IPS-NIHi7 (cell line): ENCODE data around the gene MAP7D2.
A peak's percentile ranks its signal among the peaks of the same experiment; 100 is the strongest.

Experiments used
- DNase-seq: peaks from one replicate; pipeline ENCODE4 v3.0.0; 2012; ENCODE audit warnings: mixed read lengths; ENCODE audit errors: extremely low spot score

MAP7D2 gene

DNA sequence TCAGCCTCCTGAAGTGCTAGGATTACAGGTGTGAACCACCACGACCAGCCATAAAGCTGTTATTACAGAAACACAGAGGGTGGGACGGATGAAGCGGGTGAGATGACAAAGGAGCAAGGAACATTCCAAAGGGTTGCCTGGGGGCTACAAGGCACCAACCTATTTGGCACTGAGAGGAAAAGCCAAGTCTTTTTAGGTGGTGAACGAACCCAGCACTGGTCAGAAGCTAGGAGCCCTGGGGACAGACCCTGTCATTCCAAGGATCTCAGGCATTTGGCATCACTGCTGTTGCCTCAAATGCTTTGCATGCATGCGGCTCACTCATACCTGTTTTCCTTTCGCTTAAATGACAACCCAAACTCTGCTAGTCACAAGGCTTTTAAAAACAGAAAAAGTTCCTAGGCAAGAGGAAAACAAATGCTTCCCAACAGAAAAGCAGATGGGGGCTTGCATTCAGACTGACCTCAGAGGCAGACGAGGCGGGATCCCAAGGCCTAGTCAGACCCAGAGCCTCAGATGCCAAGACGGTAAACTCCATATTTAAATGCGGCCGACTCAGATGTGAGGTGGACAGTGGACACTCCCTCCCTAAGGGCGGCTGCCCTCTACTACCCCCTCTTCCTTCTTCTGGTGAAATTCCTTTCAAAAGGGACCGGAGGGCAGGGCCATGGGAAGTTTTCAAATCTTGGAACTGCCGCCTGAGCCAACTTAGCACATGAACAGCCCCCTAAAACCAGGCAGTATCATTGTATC is 4.5 kb downstream of the MAP7D2 start:
- no peak for DNase-seq

DNA sequence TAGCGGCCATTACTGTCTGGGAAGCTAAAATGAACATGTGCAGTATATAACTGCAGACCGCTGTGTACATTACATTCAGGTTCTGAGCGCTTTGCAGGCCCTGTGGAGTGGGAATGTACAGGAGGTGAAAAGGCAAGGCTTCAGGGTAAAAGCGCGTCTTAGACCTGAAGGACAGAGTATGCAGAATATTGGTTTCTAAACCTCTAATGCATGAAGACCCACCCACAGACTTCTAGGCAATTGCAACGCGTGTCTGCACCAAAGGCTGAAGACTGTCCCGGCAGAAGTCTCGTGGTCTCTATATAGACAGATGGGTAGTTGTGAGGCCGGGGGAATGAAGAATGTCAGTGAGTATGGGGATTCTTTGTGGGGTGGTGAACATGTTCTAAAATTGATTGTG is 5.4 kb downstream of the MAP7D2 start:
- no peak for DNase-seq

DNA sequence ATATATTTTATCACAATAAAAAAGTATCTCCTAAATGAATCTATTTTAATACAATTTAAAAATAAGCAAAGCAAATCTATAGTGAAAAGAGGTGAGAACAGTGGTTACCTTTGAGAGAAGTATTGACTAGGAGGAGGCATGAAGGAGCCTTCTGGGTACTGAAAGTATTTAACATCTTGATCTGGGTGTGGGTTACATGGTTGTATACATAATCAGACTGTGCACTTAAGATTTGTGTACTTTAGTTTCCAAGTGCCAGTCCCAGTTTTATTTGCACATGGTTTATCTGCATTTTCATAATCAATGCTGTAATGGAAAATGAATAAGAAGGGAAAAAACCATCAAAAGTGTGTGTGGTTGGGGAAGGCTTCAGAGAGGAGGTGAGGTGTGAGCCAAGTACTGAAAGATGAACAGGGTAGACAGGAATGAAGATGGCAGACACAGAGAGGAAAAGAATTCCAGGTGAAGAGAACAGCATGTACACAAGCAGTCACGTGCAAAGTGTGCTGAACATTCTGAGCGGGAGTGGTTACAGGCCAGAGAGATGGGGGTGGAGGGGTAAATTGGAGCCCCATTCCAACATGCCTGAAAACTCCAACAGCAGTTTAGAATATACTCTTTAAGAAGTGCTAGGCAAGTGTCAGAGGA is 14.6 kb downstream of the MAP7D2 start:
- DNase-seq = no peak

DNA sequence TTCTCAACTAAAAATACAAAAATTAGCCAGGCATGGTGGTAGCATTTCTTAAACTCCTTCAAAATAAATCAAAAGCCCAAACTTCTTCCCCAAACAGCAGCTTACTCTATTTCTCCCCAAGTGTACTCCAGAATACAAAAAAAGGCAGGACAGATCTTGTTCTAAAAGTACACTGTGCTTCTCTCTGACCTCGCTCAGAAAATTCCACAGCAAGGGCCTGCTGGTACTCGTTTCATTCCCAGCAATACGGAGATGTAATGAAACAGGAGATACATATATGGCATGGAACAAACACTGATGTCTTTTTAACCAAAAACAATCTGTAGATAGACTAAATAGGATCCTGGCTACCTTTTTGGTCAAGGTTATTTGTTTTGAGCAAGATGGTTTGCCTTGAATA is 25.2 kb downstream of the MAP7D2 start:
- no peak for DNase-seq

DNA sequence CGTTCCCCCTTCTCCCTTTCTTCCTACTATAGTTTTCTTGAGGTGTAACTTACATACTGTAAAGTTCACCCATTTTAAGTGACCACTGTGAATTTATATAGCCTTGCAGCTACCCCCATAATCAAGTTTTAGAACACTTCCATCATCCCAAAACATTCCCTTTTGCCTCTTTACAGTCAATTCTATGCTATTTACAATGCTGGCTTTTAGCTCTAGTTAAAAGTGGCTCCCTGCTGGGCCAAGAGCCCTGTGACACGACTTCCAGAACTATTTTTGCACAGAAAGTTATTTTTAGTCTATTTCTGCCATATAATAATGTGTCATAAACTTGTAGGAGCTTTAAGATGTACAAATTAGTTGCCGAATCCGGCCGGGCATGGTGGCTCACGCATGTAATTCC is 26.9 kb downstream of the MAP7D2 start:
- no peak for DNase-seq

DNA sequence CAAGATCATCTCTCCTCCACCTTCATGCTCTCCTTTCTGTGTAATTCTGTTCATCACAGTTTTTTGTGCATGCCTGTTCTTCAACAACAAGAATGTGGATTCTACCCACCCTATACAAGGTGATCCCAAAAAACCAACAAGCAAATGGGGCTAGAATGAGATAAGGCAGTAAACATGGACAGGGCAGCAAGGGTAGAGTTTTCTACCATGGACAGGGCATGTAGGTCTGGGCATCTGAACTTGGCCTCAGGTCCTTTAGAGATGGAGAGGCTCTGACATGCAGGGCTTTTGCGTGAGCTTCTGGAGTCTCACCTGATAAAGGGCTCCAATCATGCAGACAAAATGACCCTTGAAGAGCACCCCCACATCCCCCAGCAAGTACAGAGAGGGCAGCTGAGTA is 36.4 kb downstream of the MAP7D2 start:
- DNase-seq = no peak

DNA sequence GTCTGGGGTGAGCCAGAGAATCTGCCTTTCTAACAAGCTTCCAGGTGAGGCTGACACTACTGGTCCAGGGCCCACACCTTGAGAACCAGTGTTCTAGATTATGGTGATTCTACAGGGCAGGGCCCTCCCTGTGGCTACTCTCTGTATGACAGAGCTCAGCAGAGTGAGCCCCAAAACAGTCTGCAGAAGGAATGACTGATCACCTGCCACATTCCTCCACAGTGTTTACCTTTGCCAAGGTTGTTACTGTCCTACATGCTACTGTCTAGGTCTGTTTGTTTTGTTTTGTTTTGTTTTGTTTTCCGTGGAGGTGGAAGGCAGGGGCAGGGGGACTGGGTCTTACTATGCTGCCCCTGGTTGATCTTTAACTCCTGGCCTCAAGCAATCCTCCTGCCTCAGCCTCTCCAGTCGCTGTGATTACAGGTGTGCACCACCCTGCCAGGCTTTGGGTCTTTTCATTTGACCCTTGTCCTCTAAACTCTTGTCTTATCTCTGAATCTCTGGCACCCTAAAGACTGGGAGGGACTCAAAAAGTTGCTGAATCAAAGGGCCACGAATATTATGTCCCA is 45.1 kb downstream of the MAP7D2 start:
- DNase-seq = no peak

DNA sequence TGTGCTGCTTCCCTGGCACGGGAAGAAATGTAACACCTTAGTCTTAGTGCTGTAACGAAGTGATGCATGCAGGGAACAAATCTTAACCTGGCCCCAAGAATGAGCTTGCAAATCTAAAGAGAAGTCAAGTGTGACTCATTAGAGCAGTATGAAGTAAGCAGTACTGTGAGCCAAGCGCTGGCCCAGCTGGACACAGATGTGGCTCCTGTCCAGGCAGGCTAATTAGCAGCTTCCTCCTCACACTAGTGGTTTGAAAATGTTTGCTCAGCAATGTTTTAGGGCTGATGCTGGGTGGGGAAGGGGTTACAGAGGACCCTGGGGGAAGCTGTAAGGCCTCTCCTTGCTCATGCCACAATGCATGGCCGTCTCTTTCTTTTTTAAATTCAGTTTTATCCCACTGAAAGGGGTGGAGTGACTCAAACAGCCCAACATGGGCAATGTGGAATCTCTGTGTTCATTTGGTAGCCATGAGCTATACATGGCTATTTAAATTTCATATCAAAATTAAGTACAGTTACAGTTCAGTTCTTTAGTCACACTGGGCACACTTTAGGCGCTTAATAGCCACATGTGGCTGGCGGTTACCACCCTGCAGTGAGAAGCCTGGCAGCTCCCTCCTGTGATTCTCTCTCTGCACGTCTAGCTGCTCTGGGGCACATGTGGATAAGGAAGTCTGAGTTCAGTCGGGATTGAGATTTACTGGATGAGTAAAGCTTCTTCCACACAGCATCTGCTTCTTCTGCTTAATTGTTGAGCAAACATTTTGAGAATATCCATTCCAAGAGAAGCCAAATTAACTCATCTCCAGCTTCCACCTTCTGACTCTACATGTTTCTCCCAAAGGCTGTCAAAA is 48.8 kb downstream of the MAP7D2 start:
- DNase-seq = peak; percentile 38

DNA sequence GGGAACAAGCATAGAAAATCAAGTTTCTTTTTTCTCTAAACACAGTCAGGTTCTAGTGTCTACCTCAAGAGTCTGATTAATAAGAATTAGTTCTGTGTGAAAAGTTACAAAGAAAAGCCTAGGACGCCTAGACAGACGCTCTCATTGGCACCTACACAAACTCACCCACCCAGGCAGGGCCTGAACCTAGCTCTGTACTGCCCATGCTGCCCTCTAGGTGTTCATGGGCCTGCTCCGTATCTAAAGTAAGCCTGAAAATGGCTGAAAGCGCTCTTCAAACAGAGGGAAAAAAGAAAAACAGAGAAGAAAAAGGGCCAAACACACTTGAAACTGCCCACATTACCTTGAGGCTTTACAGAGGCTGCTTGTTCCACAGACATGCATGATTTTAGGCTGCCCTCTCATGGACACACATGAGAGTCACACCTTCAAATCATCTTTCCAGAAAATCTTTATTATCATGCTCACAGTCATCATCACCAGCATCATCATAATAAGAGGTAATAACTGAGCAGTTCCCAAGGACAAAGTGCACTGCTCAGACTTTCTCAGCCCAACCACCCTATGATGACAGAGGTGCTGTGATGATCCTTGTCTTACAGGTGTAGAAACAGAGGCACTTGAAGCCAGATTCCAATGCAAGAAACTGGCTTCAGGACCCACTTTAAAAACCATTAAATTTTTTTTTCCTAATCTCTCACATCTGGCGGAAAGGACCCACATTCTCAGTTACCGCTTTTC is 49.6 kb downstream of the MAP7D2 start:
- DNase-seq = peak; percentile 52

DNA sequence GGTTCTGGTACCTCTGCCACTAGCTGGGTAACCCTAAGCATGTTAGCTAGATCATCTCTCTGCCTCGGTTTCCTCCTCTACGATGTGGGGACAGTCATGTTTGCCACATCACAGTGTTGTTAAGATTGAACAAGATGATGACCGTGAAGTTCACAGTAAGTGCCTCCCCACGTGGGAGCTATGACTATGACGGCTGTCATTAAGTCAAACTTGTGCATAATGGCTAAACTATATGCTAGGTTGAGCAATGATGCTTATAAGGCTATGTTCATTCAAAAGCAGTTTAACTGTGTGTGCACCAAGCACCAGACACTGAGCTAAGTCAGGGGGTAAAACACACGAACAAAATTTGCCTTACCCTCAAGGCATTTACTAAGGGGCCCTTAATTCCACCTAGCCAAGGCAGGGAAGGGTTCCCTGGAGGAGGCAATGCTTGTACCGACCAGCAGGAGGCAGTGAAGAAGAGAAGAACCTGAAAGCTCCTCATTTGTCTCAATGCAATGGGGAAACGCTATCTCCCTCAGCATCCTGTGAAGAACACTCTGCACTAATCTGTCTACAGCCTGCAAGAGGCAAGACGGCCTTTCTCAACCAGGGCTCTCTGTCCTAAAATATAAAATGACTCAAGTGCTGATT is 52.9 kb downstream of the MAP7D2 start:
- DNase-seq = peak; percentile 52

DNA sequence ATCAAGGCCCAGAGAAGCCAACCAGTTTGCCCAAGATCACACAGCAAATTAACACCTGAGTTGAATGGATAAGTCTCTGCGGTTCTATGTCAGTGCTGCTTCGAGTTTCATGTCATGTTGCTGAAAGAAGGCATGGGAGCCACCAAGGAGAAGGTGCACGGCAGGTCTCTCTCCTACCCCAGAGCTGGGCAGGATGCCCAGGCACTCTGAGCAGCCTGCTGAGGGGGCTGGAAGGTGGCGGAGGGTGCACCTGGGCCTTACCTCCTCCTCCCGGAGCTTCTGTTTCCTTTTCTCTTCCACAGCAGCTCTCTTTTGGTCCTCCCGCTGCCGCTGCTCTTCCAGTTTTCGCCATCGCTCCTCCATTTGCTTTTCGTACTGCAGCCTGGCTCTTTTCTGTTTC is 53.6 kb downstream of the MAP7D2 start:
- no peak for DNase-seq

DNA sequence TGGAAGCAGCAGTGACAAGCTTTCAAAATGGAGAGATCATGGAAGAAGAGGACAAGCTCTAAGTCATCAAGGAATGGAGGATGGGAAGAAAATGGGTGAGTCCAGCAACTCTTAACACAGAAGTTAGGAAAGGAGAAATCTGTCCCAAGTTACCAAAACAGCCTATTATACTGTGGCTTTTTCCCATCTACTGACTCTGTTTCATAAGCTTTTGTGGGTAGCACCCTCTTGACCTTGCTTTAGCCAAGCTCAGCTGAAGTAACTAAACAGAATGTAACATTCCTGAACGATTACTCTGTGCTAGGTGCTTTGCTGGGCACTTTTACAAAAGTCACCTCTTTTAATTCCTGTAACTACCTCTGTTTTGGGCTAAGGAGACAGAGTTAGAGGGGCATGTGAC is 54.9 kb downstream of the MAP7D2 start:
- no peak for DNase-seq

DNA sequence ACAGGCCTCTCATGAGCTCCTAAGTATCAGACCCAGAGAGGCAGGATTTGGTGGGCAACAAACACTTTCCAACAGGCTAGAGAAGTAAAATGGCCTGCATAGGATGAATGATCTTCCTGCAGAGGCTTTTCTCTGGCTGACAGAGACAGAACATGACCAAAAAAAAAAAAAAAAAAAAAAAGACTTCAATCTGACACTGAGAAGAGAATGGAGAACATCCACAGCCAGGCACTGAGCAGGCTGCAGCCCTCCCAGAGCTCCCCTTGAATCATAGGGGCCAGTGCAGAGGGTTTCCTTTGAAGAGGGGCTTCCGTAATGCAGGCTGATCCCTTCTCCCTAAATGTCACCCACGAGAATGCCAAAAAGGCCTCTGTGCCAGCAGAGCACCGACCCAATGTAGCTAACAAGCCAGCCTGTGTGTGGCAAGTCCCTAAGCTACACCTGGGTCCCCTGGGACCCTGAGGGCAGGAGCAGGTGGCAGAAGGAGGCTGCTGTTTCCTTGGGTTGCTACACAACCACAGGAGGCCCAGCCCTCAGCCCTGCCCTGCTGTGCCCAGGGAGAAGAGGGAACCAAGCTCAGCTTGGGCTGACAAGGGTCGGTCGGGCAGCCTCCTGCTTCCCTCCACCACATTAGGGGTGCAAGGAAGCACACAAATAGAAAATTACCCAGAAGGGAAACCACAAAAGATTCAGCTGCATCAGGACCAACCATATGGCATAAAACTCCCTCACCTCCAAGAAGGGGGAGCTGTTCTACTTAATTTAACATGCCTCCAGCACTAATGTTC is 55.6 kb downstream of the MAP7D2 start:
- DNase-seq = no peak

DNA sequence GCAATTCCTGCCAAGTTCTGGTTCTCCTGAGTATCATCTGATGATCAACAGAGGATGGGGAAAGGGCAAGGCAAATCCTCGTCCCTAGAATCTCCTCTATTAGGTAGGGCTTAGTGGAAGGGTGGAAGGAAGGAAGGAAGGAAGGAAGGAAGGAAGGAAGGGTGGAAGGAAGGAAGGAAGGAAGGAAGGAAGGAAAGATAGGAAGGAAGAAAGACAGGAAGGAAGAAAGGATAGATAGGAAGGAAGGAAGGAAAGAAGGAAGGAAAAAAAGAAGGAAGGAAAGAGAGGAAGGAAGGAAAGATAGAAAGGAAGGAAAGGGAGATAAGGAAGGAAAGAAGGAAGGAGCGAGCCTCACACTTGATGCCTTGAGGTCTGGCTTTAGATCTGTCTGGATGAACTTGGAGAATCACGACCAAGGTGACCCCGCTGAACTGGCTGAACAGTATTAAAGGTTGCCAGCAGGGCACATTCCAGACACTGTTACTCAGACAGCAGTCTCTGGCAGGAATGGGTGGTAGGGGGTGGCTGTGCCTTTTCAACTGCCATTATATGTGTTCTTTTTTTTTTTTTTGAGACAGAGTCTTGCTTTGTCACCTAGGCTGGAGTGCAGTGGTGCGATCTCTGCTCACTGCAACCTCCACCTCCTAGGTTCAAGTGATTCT is 57.1 kb downstream of the MAP7D2 start:
- DNase-seq = no peak

DNA sequence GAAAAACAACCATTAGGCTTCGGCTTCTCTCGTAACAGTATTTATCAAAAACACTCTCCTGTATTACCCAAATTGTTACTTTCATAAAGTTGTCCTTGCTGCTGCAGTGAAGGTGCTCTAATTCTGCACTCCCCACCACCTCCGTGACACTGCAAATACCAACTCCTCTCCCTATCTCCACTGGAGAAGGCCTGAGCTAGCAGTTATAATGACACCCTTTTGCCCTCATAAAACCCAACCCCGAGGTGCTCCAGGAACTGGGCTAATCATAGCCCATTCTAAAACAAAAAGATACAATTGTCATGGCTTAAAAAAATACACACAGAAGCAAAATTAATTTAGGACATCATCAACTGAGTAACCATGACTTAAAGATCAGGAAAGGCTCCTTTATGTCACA is 59.2 kb downstream of the MAP7D2 start:
- DNase-seq = no peak

DNA sequence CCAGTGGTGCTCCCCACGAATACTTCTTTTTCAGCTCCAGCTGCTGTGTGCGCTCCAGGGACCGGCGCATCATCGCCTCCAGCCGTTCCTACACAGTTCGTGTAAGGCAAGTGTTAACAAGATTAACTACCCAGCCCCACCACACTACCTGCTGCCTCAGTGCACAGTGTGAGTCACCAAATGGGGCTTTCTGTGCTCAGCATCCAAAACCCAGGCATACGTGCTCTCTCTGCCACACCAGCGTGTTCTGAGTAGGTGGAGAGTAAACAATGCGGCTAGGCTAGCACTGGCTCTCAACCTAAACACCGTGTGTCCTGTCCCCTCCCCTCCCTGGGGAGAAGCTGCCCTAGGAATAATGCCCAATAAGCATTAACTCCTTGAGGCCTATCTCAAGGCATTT is 60.0 kb downstream of the MAP7D2 start:
- peak; percentile 31 for DNase-seq

DNA sequence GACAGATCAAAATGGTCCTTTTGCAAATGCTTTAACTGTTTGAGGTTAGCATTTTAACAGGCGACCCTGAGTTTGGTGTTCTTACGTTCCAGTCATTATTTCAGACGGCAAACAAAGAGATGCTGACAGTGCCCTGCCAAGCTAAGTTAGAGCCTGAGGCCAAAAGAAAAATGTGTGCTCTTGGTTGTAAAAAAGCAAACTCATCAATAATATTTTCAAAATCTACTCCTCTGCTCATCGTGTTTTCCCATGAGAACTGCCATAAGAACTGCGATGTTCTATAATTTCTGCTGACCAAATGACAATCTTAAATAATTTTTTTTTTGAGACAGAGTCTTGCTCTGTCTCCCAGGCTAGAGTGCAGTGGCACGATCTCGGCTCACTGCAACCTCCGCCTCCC is 63.2 kb downstream of the MAP7D2 start:
- DNase-seq = no peak

DNA sequence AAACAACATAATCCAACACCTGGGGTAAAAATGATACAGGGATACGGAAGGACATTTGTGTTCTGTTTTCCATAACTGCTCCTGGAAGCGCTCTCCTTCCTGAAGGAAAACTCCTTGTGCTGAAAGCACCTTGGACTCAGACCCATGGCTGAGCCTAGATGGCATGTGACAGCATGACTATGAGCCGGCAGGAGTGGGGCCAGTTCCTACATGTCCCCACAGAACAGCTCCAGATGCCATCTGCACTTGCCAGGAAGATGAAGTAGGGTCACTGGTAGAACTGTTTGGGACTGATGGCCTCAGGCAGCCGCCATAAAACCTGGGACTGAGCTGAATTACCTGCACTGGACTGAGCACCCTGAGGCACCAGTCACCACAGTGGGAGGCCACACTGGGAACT is 69.8 kb downstream of the MAP7D2 start:
- no peak for DNase-seq

DNA sequence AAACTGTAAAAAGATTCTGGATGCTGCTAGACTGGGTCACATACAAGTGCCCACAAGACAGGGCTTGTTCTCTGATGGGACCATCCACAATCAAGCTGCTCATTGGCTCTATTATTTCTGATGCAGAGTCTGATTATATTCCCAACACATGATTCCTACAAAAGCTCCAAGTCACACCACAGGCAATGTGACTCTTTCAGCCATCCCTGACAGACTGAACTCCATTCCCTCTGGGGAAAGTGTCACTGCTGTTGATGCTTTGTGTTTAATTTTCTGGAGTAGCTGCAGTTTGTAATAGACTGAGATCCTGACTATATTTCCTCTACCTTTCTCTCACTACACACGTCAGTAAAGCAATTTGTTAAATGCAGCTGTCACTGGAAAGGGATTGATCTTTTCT is 70.5 kb downstream of the MAP7D2 start:
- no peak for DNase-seq

DNA sequence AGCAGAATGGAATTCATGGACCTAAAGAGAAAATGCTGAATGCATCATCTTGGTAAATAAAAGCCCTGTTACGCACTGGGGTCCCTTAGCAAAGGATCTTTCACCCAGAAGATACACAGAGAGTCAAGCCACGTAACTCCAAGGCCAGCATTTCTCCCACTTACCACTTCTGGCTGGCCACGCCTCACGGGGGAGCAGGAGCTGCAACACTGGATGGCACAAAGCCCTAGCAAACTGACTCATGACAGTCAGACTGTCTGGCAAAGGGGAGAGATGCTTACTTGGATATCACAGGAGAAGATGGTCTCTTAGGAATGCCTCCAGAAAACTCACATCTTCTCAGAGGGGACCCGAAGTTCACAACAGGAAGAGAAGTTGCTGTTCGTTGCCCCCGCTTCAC is 74.5 kb downstream of the MAP7D2 start:
- no peak for DNase-seq
